Lower lobe of right lung (tissue), 2 donors: ENCODE results near the gene TMC3. TPM values are rescaled to one million over a fixed set of nuclear protein-coding genes. Genes with fewer than 3 reads are reported as not detected.

Experiments
- ATAC-seq, 2 donors: fragments of 200-7000 bp; cut with Tn5 transposase; one replicate each; pipeline ENCODE4 v1.9.1; 2020 to 2022; ENCODE audit warnings: mild to moderate bottlenecking in 2 of 2, moderate library complexity in 2 of 2
- DNase-seq: peaks from one replicate; pipeline ENCODE4 v3.0.0-alpha.2; 2020
- H3K27ac ChIP-seq: fragments of 200-600 bp; one replicate; pipeline ENCODE4 v1.8.0; 2022
- H3K27me3 ChIP-seq: fragments of 200-600 bp; one replicate; pipeline ENCODE4 v1.8.0; 2022; ENCODE audit warnings: low read depth
- H3K36me3 ChIP-seq: fragments of 200-600 bp; one replicate; pipeline ENCODE4 v1.8.0; 2022; ENCODE audit warnings: mild to moderate bottlenecking
- H3K4me1 ChIP-seq: fragments of 200-600 bp; one replicate; pipeline ENCODE4 v1.8.0; 2022
- H3K4me3 ChIP-seq: fragments of 200-600 bp; one replicate; pipeline ENCODE4 v1.8.0; 2022; ENCODE audit warnings: mild to moderate bottlenecking
- H3K9me3 ChIP-seq: fragments of 200-600 bp; one replicate; pipeline ENCODE4 v1.8.0; 2022
- CTCF ChIP-seq: fragments of 200-600 bp; IDR thresholded peaks from one replicate; pipeline ENCODE4 v1.8.0; 2022; ENCODE audit warnings: antibody characterized with exemption, mild to moderate bottlenecking
- intact Hi-C: fragments of 100-400 bp; cut with DNase I; formaldehyde crosslinking; loops from one replicate; pipeline ENCODE4 v1.11.0; 2022
- total RNA-seq: library from RNA; stranded (reverse); fragmentation: NEBNext Ultra II Directional; extraction: Animal tissue kit (Norgen Biotek cat#: 25700); gene quantifications from one replicate; pipeline ENCODE4 v1.2.1, GENCODE V29; 2021
- donor health status: DM: no; HTN: yes; CAD: no; lungs with severe emphysema.

The TMC3 gene
- total RNA-seq, 1 donor from 2014 or later: not detected

DNA sequence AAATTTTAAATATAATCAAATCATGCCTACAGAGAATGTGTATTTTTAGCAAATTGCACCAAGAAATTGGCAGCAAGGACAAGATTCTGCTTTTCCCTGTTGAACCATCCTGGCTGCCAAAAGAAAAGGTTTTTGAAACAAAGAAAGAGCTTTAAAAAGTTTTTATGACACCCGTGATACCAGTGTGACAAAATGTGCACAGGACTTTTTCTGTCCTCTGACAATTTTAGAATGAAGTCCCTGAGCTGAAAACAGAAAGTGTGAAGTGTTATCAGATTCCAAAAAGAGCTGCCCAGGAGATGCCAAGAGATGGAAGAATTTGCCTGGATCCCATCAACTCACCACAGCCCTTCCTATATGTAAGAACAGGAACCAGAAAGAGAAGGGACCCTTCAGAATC, 33.2 kb upstream of the TMC3 start:
- Histone ChIP-seq H3K27me3 (peaks cover 3% of the 10 kb centered on the region), H3K4me3 (no peak overlapping the region), H3K9me3 (no peaks in the 10 kb centered on the region), H3K4me1 (peaks cover 4% of the 10 kb centered on the region), H3K36me3 (no peaks in the 10 kb centered on the region), H3K27ac (no peak overlapping the region)
- no peak for TF ChIP-seq CTCF
- ATAC-seq (no peak), DNase-seq (no peak)
- intact Hi-C loops: no loop called here

DNA sequence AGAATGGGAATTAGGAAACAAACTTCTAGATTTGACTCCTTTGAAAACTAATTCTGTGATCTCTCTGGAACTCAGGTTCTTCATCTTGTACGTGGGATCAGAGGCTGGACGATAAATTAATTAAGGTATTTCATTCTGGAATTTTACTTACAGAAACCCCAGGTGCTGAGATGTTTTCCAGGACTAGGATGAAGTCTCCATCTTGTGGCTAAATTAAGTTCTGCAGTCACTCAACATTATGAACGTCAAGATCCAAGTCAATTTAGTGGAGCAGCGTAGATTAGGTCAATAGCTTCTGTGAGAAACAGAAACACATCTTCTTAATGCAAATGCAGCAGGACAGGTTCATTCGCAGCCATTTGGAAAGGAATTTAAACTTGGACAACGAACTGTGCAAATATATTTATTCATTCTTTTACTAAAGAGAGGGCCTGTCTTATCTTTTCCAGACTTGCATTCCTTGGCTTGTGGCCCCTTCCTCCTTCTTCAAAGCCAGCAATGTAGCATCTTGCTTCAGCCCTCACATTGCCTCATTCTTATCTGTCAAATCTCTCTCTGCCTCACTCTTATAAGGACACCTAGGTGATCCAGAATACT, 26.7 kb upstream of the TMC3 start:
- ATAC-seq: no peak
- Histone ChIP-seq H3K4me1 (no peaks in the 10 kb centered on the region), H3K9me3 (no peaks in the 10 kb centered on the region), H3K36me3 (no peaks in the 10 kb centered on the region), H3K27ac (no peak overlapping the region), H3K27me3 (no peaks in the 10 kb centered on the region), H3K4me3 (no peak overlapping the region)
- no peak for DNase-seq
- intact Hi-C loops: loop anchor here (5.0 kb wide), 1 partner anchor 123 kb away; no protein-coding TSS in a partner anchor
- TF ChIP-seq CTCF: peak; percentile 80

GRCh38 chr15:81398910-81399551, 25.0 kb upstream of the TMC3 start:
- Histone ChIP-seq H3K27ac (no peak overlapping the region), H3K4me3 (no peak overlapping the region), H3K4me1 (no peaks in the 10 kb centered on the region), H3K27me3 (no peaks in the 10 kb centered on the region), H3K9me3 (no peaks in the 10 kb centered on the region), H3K36me3 (no peaks in the 10 kb centered on the region)
- TF ChIP-seq CTCF: no peak
- DNase-seq: no peak
- no peak for ATAC-seq
- intact Hi-C loops: no loop called here

DNA sequence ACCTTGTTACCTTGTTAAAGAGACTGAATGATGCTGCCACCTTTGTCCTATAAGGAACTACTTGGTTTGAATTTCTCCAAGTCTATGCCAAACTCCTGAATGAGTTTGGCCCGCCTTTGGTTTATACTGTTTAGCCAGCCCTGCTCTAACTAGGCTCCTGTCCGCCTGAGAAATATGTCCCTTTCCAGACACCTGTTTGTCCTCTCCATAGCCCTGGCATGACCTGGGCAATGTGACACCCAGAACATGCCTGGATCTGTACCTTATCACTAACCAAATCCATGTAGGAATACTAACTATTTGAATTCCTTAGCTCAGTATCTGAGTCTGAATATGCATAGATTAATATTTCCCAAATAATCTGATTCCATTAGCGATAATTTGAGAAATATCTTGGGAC, 24.4 kb upstream of the TMC3 start:
- H3K4me1 ChIP-seq: no peaks in the 10 kb centered on the region
- H3K36me3 ChIP-seq: no peaks in the 10 kb centered on the region
- H3K9me3 ChIP-seq: no peaks in the 10 kb centered on the region
- no peaks in the 10 kb centered on the region for H3K27me3 ChIP-seq
- intact Hi-C loops: no loop called here
- DNase-seq: no peak
- no peak overlapping the region for H3K4me3 ChIP-seq
- ATAC-seq: no peak
- no peak overlapping the region for H3K27ac ChIP-seq
- TF ChIP-seq CTCF: no peak

DNA sequence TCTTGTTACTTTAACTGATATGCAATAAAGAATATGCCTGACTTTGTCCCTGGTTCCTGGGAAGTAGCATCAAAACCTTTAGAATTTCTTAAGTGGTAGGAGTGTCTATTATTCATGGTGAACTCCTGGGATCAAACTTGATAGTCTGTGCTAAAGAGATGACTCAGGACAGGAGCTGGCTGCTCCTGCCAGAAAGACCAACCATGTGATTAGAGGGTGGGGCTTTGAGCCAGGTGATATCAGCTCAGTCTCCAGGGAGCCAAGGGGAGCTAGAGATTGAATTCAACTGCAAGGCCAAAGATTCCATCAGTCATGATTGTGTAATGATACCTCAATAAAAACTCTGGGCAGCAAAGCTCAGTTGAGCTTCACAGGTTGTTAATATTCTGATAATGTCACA, 20.6 kb upstream of the TMC3 start:
- intact Hi-C loops: no loop called here
- Histone ChIP-seq H3K9me3 (no peaks in the 10 kb centered on the region), H3K27ac (no peak overlapping the region), H3K4me3 (no peak overlapping the region), H3K27me3 (no peaks in the 10 kb centered on the region), H3K36me3 (no peaks in the 10 kb centered on the region), H3K4me1 (no peaks in the 10 kb centered on the region)
- ATAC-seq (no peak), DNase-seq (no peak)
- no peak for TF ChIP-seq CTCF
